HEK293T (cell line): Measurements from ENCODE around the gene CYP46A1.

ENCODE experiments used
- CTCF ChIA-PET: fragments of 350-600 bp; formaldehyde crosslinking; extraction: SDS; loops from one replicate; lab custom pipeline; 2021; ENCODE audit warnings: antibody characterized with exemption, inconsistent platforms; lab: Yijun Ruan, JAX
- POLR2A ChIA-PET: fragments of 350-600 bp; formaldehyde crosslinking; extraction: SDS; loops from one replicate; lab custom pipeline; 2020; ENCODE audit warnings: antibody characterized with exemption, inconsistent platforms; lab: Yijun Ruan, JAX
- DNase-seq: peaks from one replicate; pipeline ENCODE4 v3.0.0; 2012; ENCODE audit warnings: mixed read lengths; ENCODE audit errors: extremely low spot score
- ARNT ChIP-seq: fragments of 450-650 bp; IDR thresholded peaks from 2 replicates; pipeline ENCODE4 v1.6.1; 2017; ENCODE audit warnings: mild to moderate bottlenecking
- BHLHE40 ChIP-seq: fragments of 450-650 bp; IDR thresholded peaks from 2 replicates; pipeline ENCODE4 v1.6.1; 2016; ENCODE audit warnings: mild to moderate bottlenecking, moderate library complexity, borderline replicate concordance
- CTBP1 ChIP-seq: fragments of 450-650 bp; IDR thresholded peaks from 2 replicates; pipeline ENCODE4 v1.6.1; 2016; ENCODE audit warnings: borderline replicate concordance
- ELF4 ChIP-seq: fragments of 450-650 bp; IDR thresholded peaks from 2 replicates; pipeline ENCODE4 v1.6.1; 2017; ENCODE audit warnings: antibody characterized with exemption
- FOXA1 ChIP-seq: fragments of 450-650 bp; IDR thresholded peaks from 2 replicates; pipeline ENCODE4 v1.6.1; 2016; ENCODE audit warnings: mild to moderate bottlenecking
- FOXK2 ChIP-seq: fragments of 450-650 bp; IDR thresholded peaks from 2 replicates; pipeline ENCODE4 v1.6.1; 2016; ENCODE audit warnings: mild to moderate bottlenecking
- FOXM1 ChIP-seq: fragments of 450-650 bp; IDR thresholded peaks from 2 replicates; pipeline ENCODE4 v1.6.1; 2017; ENCODE audit warnings: mild to moderate bottlenecking, borderline replicate concordance
- HDGF ChIP-seq: fragments of 450-650 bp; IDR thresholded peaks from 2 replicates; pipeline ENCODE4 v1.6.1; 2017; ENCODE audit warnings: antibody characterized with exemption, borderline replicate concordance
- L3MBTL2 ChIP-seq: fragments of 450-650 bp; conservative IDR thresholded peaks from 2 replicates; pipeline ENCODE4 v1.6.1; 2016; ENCODE audit warnings: mild to moderate bottlenecking
- LEF1 ChIP-seq: fragments of 450-650 bp; IDR thresholded peaks from 2 replicates; pipeline ENCODE4 v1.6.1; 2017; ENCODE audit warnings: mild to moderate bottlenecking, borderline replicate concordance
- NFRKB ChIP-seq: fragments of 450-650 bp; IDR thresholded peaks from 2 replicates; pipeline ENCODE4 v1.6.1; 2016; ENCODE audit warnings: mild to moderate bottlenecking, moderate library complexity
- PKNOX1 ChIP-seq: fragments of 450-650 bp; IDR thresholded peaks from 2 replicates; pipeline ENCODE4 v1.6.1; 2016
- SP1 ChIP-seq: fragments of 450-650 bp; IDR thresholded peaks from 2 replicates; pipeline ENCODE4 v1.6.1; 2017
- SUZ12 ChIP-seq: fragments of 450-650 bp; IDR thresholded peaks from 2 replicates; pipeline ENCODE4 v1.6.1; 2016; ENCODE audit warnings: mild to moderate bottlenecking
- TARDBP ChIP-seq: fragments of 450-650 bp; IDR thresholded peaks from 2 replicates; pipeline ENCODE4 v1.6.1; 2016
- ZNF384 ChIP-seq: fragments of 450-650 bp; IDR thresholded peaks from 2 replicates; pipeline ENCODE4 v1.6.1; 2016

Gene CYP46A1

GRCh38 chr14:99698642-99699041, 14.5 kb downstream of the CYP46A1 start:
- ChIA-PET CTCF (interaction anchor here (1.4 kb wide), 1 partner anchor 10 kb away, joined by 4 read pairs; no protein-coding TSS in a partner anchor), POLR2A (no interaction called here)
- DNase-seq = peak; percentile 2
- TF ChIP-seq PKNOX1 = no peak
- TF ChIP-seq BHLHE40 = no peak
- no peak for TF ChIP-seq TARDBP
- no peak for TF ChIP-seq LEF1
- no peak for TF ChIP-seq FOXM1
- TF ChIP-seq L3MBTL2 = no peak
- TF ChIP-seq FOXK2 = no peak

GRCh38 chr14:99699085-99699760, 15.1 kb downstream of the CYP46A1 start:
- ChIA-PET POLR2A (no interaction called here), CTCF (interaction anchor here (1.4 kb wide), 1 partner anchor 11 kb away, joined by 4 read pairs; no protein-coding TSS in a partner anchor)
- TF ChIP-seq ARNT = no peak
- TF ChIP-seq FOXM1 = no peak
- no peak for TF ChIP-seq FOXA1
- no peak for TF ChIP-seq LEF1
- no peak for TF ChIP-seq L3MBTL2
- TF ChIP-seq SP1 = no peak
- TF ChIP-seq FOXK2 = no peak
- TF ChIP-seq ZNF384 = no peak

GRCh38 chr14:99699861-99700260, 15.8 kb downstream of the CYP46A1 start:
- POLR2A ChIA-PET = no interaction called here

More at GRCh38 chr14:99699085-99699760, 15.1 kb downstream of the CYP46A1 start:
- DNase-seq = no peak

GRCh38 chr14:99700379-99700778, 16.3 kb downstream of the CYP46A1 start:
- ChIA-PET POLR2A (no interaction called here), CTCF (no interaction called here)
- DNase-seq = no peak
- no peak for TF ChIP-seq SUZ12
- no peak for TF ChIP-seq NFRKB
- TF ChIP-seq TARDBP = no peak
- TF ChIP-seq SP1 = no peak
- no peak for TF ChIP-seq FOXM1
- TF ChIP-seq FOXK2 = no peak
- TF ChIP-seq CTBP1 = no peak
- TF ChIP-seq ELF4 = no peak
- TF ChIP-seq ARNT = no peak
- TF ChIP-seq FOXA1 = no peak
- TF ChIP-seq PKNOX1 = no peak
- no peak for TF ChIP-seq LEF1
- no peak for TF ChIP-seq ZNF384

More at GRCh38 chr14:99699861-99700260, 15.8 kb downstream of the CYP46A1 start:
- CTCF ChIA-PET = no interaction called here
- TF ChIP-seq FOXM1 = no peak
- no peak for TF ChIP-seq FOXA1
- TF ChIP-seq NFRKB = no peak
- TF ChIP-seq ARNT = no peak
- no peak for TF ChIP-seq CTBP1
- no peak for TF ChIP-seq SUZ12
- TF ChIP-seq ZNF384 = no peak
- no peak for TF ChIP-seq BHLHE40
- TF ChIP-seq TARDBP = no peak
- no peak for TF ChIP-seq HDGF
- TF ChIP-seq PKNOX1 = no peak
- TF ChIP-seq ELF4 = no peak
- TF ChIP-seq SP1 = no peak
- TF ChIP-seq LEF1 = no peak
- TF ChIP-seq FOXK2 = no peak
- no peak for TF ChIP-seq L3MBTL2
- no peak for DNase-seq

- TF ChIP-seq BHLHE40 (no peak), FOXA1 (no peak), SP1 (no peak), HDGF (no peak), NFRKB (no peak), ARNT (no peak), FOXM1 (no peak), LEF1 (no peak), CTBP1 (no peak), ZNF384 (no peak), PKNOX1 (no peak), L3MBTL2 (no peak)
- no peak for DNase-seq
- ChIA-PET POLR2A (no interaction called here), CTCF (interaction anchor here (0.6 kb wide), 1 partner anchor 304 kb away, joined by 3 read pairs; no protein-coding TSS in a partner anchor)
These were observed 17.2 kb downstream of the CYP46A1 start for GRCh38 chr14:99701260-99701659.

- TF ChIP-seq FOXM1 (no peak), FOXK2 (no peak), SP1 (no peak), ZNF384 (no peak), HDGF (no peak)
- CTCF ChIA-PET = no interaction called here
- POLR2A ChIA-PET = no interaction called here
These were observed 18.0 kb downstream of the CYP46A1 start for GRCh38 chr14:99702115-99702514.

More at GRCh38 chr14:99702115-99702514, 18.0 kb downstream of the CYP46A1 start:
- no peak for DNase-seq
